Keratinocyte (primary cell): Measurements from ENCODE around the gene RNF8.

ENCODE experiments used
- CTCF ChIP-seq, 3 experiments: IDR thresholded peaks in 1 of 3; conservative IDR thresholded peaks in 1 of 3; optimal IDR thresholded peaks in 1 of 3; 2 replicates in 2 of 3; 3 replicates in 1 of 3; pipeline versions ENCODE3 to v1.5.1; 2011; ENCODE audit warnings: low read length in 3 of 3, mild to moderate bottlenecking in 3 of 3, moderate library complexity in 2 of 3, control low read depth in 1 of 3, inconsistent platforms in 1 of 3; ENCODE audit not compliant: insufficient read depth in 2 of 3; ENCODE audit errors: extremely low read depth in 1 of 3
- EZH2 ChIP-seq: IDR thresholded peaks from one replicate; pipeline ENCODE4 v1.6.1; 2012; ENCODE audit warnings: inconsistent platforms, mild to moderate bottlenecking, low read length, moderate library complexity

DNA sequence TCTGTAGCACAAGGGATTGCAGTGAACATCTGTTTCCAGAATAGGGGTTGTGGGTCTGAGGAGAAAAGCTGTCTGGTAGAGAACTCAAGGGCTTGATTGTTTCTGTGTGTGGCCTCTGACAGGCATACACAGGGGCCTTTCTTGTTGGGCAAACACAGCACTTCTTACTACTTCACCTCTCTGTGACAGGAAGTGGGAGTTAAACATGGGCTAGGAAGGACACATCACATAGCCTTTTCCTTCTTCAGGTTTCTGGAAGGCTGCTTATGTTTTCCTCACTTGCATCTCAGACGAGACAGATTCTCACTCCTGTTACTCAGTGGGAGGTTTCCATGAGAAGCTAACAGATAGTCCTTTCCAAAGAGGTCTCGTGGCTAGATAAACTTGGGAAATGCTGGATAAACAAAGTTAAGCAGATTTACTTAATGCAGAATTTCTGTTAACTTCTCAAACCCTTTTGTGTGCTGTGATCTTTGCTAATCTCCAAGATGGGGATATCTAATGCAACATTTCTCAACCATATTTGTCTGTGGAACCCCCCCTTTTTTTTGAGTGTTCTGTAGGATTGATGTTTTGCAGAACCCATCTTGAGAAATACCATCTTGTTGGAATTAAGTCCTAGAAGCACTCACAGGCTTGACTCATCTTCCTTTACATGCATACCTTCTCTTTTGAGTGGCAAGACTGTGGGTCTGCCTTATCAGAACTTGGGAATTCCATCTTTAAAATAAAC lies 41.9 kb upstream of the RNF8 start:
- TF ChIP-seq CTCF (optimal IDR thresholded peaks at IDR 0.05 in 1 of 3, IDR thresholded peaks at IDR 0.05 in 1 of 3, conservative IDR thresholded peaks at IDR 0.05 in 1 of 3; ENCODE audit: extremely low read depth in 1 of 3, insufficient read depth in 2 of 3, low read length in 3 of 3) (no peak), EZH2 (no peak)
